OCI-LY1 (cell line): ENCODE results near the gene TRIM43.

ENCODE experiments used
- H2AFZ ChIP-seq: fragments of 200-600 bp; sonication (generic), shearing (Covaris generic); 2 replicates; pipeline ENCODE4 v1.6.0; 2014; ENCODE audit warnings: antibody characterized with exemption, mild to moderate bottlenecking, low read length
- H3F3A ChIP-seq: fragments of 200-600 bp; sonication (generic), shearing (Covaris generic); 2 replicates; pipeline ENCODE4 v1.6.0; 2014; ENCODE audit warnings: mild to moderate bottlenecking, antibody characterized with exemption, low read length, moderate library complexity; ENCODE audit not compliant: insufficient read depth
- H3K27ac ChIP-seq: fragments of 200-600 bp; sonication (generic); 2 replicates; pipeline ENCODE4 v1.5.1; 2014; ENCODE audit warnings: low read length, mixed run types, mild to moderate bottlenecking, low read depth; ENCODE audit not compliant: poor library complexity, severe bottlenecking
- H3K27me3 ChIP-seq: fragments of 200-600 bp; sonication (generic); 2 replicates; pipeline ENCODE4 v1.6.0; 2014; ENCODE audit warnings: antibody characterized with exemption, mild to moderate bottlenecking, low read length, moderate library complexity; ENCODE audit not compliant: insufficient read depth
- H3K36me3 ChIP-seq: fragments of 200-600 bp; sonication (generic); 2 replicates; pipeline ENCODE4 v1.6.1; 2014; ENCODE audit warnings: mild to moderate bottlenecking, antibody characterized with exemption, low read length, moderate library complexity, mixed read lengths; ENCODE audit not compliant: insufficient read depth
- H3K4me1 ChIP-seq: fragments of 200-600 bp; sonication (generic); 2 replicates; pipeline ENCODE4 v1.5.1; 2014; ENCODE audit warnings: mild to moderate bottlenecking, low read length, moderate library complexity; ENCODE audit not compliant: insufficient read depth, severe bottlenecking
- H3K4me2 ChIP-seq: fragments of 200-600 bp; sonication (generic), shearing (Covaris generic); 2 replicates; pipeline ENCODE4 v1.6.1; 2014; ENCODE audit warnings: low read length
- H3K4me3 ChIP-seq: fragments of 200-600 bp; sonication (generic); 2 replicates; pipeline ENCODE4 v1.5.1; 2014; ENCODE audit warnings: low read length, low read depth, mild to moderate bottlenecking, mixed read lengths; ENCODE audit not compliant: poor library complexity, severe bottlenecking
- H3K79me2 ChIP-seq: fragments of 200-600 bp; shearing (Covaris generic); 2 replicates; pipeline ENCODE4 v1.6.1; 2016; ENCODE audit warnings: mixed run types, low read length, mixed read lengths; ENCODE audit not compliant: insufficient read depth
- H3K9ac ChIP-seq: fragments of 200-600 bp; sonication (generic), shearing (Covaris generic); 2 replicates; pipeline ENCODE4 v1.6.1; 2014; ENCODE audit warnings: mild to moderate bottlenecking, low read length, mixed read lengths
- H3K9me2 ChIP-seq: fragments of 200-600 bp; sonication (generic), shearing (Covaris generic); 2 replicates; pipeline ENCODE4 v1.6.1; 2014; ENCODE audit warnings: low read depth, mild to moderate bottlenecking, low read length, mixed read lengths
- H3K9me3 ChIP-seq: fragments of 200-600 bp; shearing (Covaris generic); 2 replicates; pipeline ENCODE4 v1.6.1; 2014; ENCODE audit warnings: low read length, mixed read lengths
- H4K20me1 ChIP-seq: fragments of 200-600 bp; sonication (generic), shearing (Covaris generic); 2 replicates; pipeline ENCODE4 v1.6.0; 2016; ENCODE audit warnings: mild to moderate bottlenecking, low read length; ENCODE audit not compliant: insufficient read depth
- EZH2 ChIP-seq: fragments of 200-600 bp; sonication (generic), shearing (Covaris generic); IDR thresholded peaks from 2 replicates; pipeline ENCODE4 v1.8.0; 2017; ENCODE audit warnings: borderline replicate concordance, mixed run types, mild to moderate bottlenecking, antibody characterized with exemption, low read length, moderate library complexity, mixed read lengths
- TF ChIP-seq, protein P1 (sequence below): fragments of 200-600 bp; sonication (generic), shearing (Covaris generic); IDR thresholded peaks from 2 replicates; pipeline ENCODE4 v1.5.1; 2017; ENCODE audit warnings: mild to moderate bottlenecking, antibody characterized with exemption, low read length, moderate library complexity, mixed read lengths

Gene TRIM43

DNA sequence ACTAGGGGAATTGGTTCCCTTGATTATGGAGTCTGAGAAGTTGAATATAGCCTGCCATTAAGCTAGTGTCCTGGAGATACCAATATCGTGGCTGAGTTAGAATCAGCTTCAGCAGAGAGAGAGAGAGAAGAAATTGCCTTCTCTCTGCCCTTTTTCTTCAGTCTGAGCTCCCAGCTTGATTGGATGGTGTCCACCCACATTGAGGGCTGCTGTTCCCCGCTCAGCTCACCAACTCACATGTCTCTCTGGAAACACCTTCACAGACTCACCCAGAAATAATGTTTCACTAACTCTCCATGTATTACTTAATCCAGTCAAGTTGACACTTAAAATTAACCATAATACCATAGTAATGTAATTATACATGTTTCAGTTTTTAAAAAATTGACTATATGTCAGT lies 17.9 kb upstream of the TRIM43 start:
- TF ChIP-seq, protein P1, sequence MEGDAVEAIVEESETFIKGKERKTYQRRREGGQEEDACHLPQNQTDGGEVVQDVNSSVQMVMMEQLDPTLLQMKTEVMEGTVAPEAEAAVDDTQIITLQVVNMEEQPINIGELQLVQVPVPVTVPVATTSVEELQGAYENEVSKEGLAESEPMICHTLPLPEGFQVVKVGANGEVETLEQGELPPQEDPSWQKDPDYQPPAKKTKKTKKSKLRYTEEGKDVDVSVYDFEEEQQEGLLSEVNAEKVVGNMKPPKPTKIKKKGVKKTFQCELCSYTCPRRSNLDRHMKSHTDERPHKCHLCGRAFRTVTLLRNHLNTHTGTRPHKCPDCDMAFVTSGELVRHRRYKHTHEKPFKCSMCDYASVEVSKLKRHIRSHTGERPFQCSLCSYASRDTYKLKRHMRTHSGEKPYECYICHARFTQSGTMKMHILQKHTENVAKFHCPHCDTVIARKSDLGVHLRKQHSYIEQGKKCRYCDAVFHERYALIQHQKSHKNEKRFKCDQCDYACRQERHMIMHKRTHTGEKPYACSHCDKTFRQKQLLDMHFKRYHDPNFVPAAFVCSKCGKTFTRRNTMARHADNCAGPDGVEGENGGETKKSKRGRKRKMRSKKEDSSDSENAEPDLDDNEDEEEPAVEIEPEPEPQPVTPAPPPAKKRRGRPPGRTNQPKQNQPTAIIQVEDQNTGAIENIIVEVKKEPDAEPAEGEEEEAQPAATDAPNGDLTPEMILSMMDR = no peak
- TF ChIP-seq EZH2 = no peak
- no peaks in the 10 kb centered on the region for H3K4me1 ChIP-seq
- H2AFZ ChIP-seq = no peak overlapping the region
- no peaks in the 10 kb centered on the region for H3K36me3 ChIP-seq
- no peak overlapping the region for H3K4me3 ChIP-seq
- no peaks in the 10 kb centered on the region for H4K20me1 ChIP-seq
- H3F3A ChIP-seq = no peaks in the 10 kb centered on the region
- no peak overlapping the region for H3K4me2 ChIP-seq
- no peaks in the 10 kb centered on the region for H3K27me3 ChIP-seq
- no peaks in the 10 kb centered on the region for H3K79me2 ChIP-seq
- no peaks in the 10 kb centered on the region for H3K9me3 ChIP-seq
- no peak overlapping the region for H3K27ac ChIP-seq
- H3K9ac ChIP-seq = no peak overlapping the region
- no peaks in the 10 kb centered on the region for H3K9me2 ChIP-seq

DNA sequence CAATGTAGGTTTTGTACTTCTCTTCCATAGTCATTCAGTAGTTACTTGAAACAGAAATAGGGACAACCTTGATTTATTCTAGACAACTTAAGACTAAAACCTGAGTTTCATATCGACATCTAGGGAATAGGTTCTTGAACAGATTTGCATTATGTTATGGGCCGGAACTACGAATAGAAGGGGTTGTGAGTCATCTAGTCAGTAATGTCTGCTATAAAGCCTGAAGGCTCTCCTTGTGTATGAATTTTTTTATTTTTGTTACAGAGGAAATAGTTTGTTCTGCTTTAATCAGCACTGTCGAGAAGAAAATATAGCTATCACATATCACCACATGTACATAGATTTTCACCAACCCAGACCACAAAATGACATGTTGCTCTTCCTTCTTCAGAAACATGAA lies 17.3 kb upstream of the TRIM43 start:
- TF ChIP-seq, protein P1 = no peak
- no peak for TF ChIP-seq EZH2
- H2AFZ ChIP-seq = no peak overlapping the region
- no peaks in the 10 kb centered on the region for H4K20me1 ChIP-seq
- no peaks in the 10 kb centered on the region for H3K9me2 ChIP-seq
- no peak overlapping the region for H3K27ac ChIP-seq
- no peaks in the 10 kb centered on the region for H3K4me1 ChIP-seq
- no peak overlapping the region for H3K9ac ChIP-seq
- H3K27me3 ChIP-seq = no peaks in the 10 kb centered on the region
- no peaks in the 10 kb centered on the region for H3K36me3 ChIP-seq
- H3K79me2 ChIP-seq = no peaks in the 10 kb centered on the region
- no peaks in the 10 kb centered on the region for H3K9me3 ChIP-seq
- H3K4me3 ChIP-seq = no peak overlapping the region
- no peak overlapping the region for H3K4me2 ChIP-seq
- no peaks in the 10 kb centered on the region for H3F3A ChIP-seq

DNA sequence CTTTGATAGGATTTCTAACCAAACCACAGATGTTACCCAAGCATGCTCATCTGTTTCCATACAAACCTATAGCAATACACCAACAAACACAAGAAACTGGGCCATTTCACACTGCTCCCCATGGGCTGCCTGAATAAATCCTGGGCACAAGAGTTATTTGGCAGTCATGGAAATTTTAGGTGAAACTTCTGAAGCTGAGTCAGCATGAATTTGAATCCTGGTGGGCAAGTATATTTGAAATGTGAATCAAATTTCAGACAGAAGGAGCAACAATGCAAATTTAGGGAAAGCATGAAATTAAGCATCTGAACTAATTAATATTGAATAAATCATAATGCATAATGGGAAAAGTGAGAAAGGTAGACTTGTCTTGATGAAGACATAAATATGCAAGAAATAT lies 15.9 kb upstream of the TRIM43 start:
- Histone ChIP-seq H3K27ac (no peak overlapping the region), H3K27me3 (no peaks in the 10 kb centered on the region), H3F3A (no peaks in the 10 kb centered on the region), H3K9me2 (no peaks in the 10 kb centered on the region), H3K36me3 (no peaks in the 10 kb centered on the region), H3K4me3 (no peak overlapping the region), H3K79me2 (no peaks in the 10 kb centered on the region), H3K9me3 (no peaks in the 10 kb centered on the region), H4K20me1 (no peaks in the 10 kb centered on the region), H3K4me1 (no peaks in the 10 kb centered on the region), H3K9ac (no peak overlapping the region), H3K4me2 (no peak overlapping the region), H2AFZ (no peak overlapping the region)
- no peak for TF ChIP-seq EZH2
- TF ChIP-seq, protein P1 = no peak
